HG02938 (cell line): ENCODE measurements around the gene MRPL42.
"Not testable (repeated sequence)": the region's sequence is repeated elsewhere in the genome, so short reads cannot be mapped to it uniquely, and the experiment has no call there.

Experiments
- ATAC-seq: cut with Tn5 transposase; IDR thresholded peaks from one replicate; pipeline ENCODE4 v1.9.1; 2021; ENCODE audit warnings: mild to moderate bottlenecking, moderate library complexity; ENCODE audit not compliant: unreplicated experiment

The MRPL42 gene

GRCh38 chr12:93540466-93540865 is 73.2 kb downstream of the MRPL42 start:
- ATAC-seq, result no peak

- no peak for ATAC-seq
These were observed 74.4 kb downstream of the MRPL42 start for GRCh38 chr12:93541578-93542225.

GRCh38 chr12:93547778-93548177 is 80.5 kb downstream of the MRPL42 start:
- no peak for ATAC-seq

- no peak for ATAC-seq
These were observed 81.9 kb downstream of the MRPL42 start for GRCh38 chr12:93549174-93549573.

GRCh38 chr12:93550748-93551611 is 83.7 kb downstream of the MRPL42 start:
- ATAC-seq, result no peak

GRCh38 chr12:93552427-93552826 is 85.1 kb downstream of the MRPL42 start:
- ATAC-seq, result no peak

- ATAC-seq, result not testable (repeated sequence)
These were observed 90.6 kb downstream of the MRPL42 start for GRCh38 chr12:93557879-93558278.

GRCh38 chr12:93558685-93559084 is 91.4 kb downstream of the MRPL42 start:
- not testable (repeated sequence) for ATAC-seq

- no peak for ATAC-seq
These were observed 96.7 kb downstream of the MRPL42 start for GRCh38 chr12:93563807-93564538.

- no peak for ATAC-seq
These were observed 98.4 kb downstream of the MRPL42 start for GRCh38 chr12:93565760-93566159.
